Measurements from ENCODE around the gene CFP. TPM values are rescaled to one million over a fixed set of nuclear protein-coding genes. Genes with fewer than 3 reads are reported as not detected.

CFP gene
- total RNA-seq, 1 experiment from 2014 or later: 2.0 TPM

- TF ChIP-seq ZNF281 (CRISPR knock-in tag; IDR thresholded peaks at IDR 0.05) (no peak), E2F5 (CRISPR knock-in tag; IDR thresholded peaks at IDR 0.05) (no peak), TP53 (CRISPR knock-in tag; IDR thresholded peaks at IDR 0.05) (no peak)
Observed at GRCh38 chrX:47578692-47579091, 51.0 kb downstream of the CFP start (continued).

GRCh38 chrX:47577901-47578300, 51.8 kb downstream of the CFP start:
- peaks cover 26% of the 10 kb centered on the region for H3K4me1 Mint-ChIP-seq
- no peak for ATAC-seq
- no peaks in the 10 kb centered on the region for H3K27me3 Mint-ChIP-seq (ENCODE audit: low read depth)
- POLR2A ChIA-PET: no interaction called here
- H3K9me3 Mint-ChIP-seq: no peaks in the 10 kb centered on the region
- no peak for TF ChIP-seq JUN (CRISPR knock-in tag; IDR thresholded peaks at IDR 0.05)
- no peak for TF ChIP-seq HMGXB4 (CRISPR knock-in tag; IDR thresholded peaks at IDR 0.05)
- no peak for TF ChIP-seq OVOL2 (CRISPR knock-in tag; IDR thresholded peaks at IDR 0.05; ENCODE audit: borderline replicate concordance)
- no peak for TF ChIP-seq EMX1 (CRISPR knock-in tag; IDR thresholded peaks at IDR 0.05)
- no peak for TF ChIP-seq PREB (CRISPR knock-in tag; IDR thresholded peaks at IDR 0.05; ENCODE audit: borderline replicate concordance)
- TF ChIP-seq SOX15 (CRISPR knock-in tag; IDR thresholded peaks at IDR 0.05): no peak
- TF ChIP-seq MAX (CRISPR knock-in tag; IDR thresholded peaks at IDR 0.05): no peak
- TF ChIP-seq ATF3 (CRISPR knock-in tag; conservative IDR thresholded peaks at IDR 0.05): no peak
- TF ChIP-seq E2F1 (CRISPR knock-in tag; IDR thresholded peaks at IDR 0.05): no peak
- no peak for TF ChIP-seq ERG (CRISPR knock-in tag; IDR thresholded peaks at IDR 0.05)
- no peak for TF ChIP-seq ZNF232 (CRISPR knock-in tag; IDR thresholded peaks at IDR 0.05)
- no peak for TF ChIP-seq ZBTB43 (CRISPR knock-in tag; IDR thresholded peaks at IDR 0.05)
- CTCF ChIA-PET: no interaction called here
- H3K36me3 Mint-ChIP-seq: no peaks in the 10 kb centered on the region
- no peak overlapping the region for H3K27ac Mint-ChIP-seq
- DNase-seq (ENCODE audit: low spot score): no peak
- no peak overlapping the region for H3K4me3 Mint-ChIP-seq

Measured in WTC11 (cell line).